Measurements from ENCODE around the gene KIF23. TPM values are rescaled to one million over a fixed set of nuclear protein-coding genes. Genes with fewer than 3 reads are reported as not detected.

The KIF23 gene
- total and polyA plus RNA-seq, 2 of the 4 experiments (the other 2 are of a cell fraction): 37.7 to 56.1 TPM

DNA sequence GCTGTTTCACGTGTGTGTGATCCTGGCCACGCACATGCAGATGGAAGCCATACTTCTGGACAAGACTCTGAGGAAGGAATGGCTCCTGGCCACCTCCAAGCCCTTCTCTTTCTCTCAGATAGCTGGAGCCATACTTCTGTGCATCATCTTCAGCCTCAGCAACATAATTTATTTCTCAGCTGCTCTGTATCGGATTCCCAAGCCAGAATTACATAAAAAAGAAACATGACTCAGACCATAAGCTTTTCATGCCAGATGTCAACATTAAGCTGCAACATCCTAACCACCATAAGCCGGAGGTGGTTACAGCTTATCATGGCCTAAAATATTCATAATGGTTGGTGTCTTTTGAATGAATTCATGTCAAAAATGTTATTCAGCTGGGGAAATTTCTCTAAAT lies 10.6 kb upstream of the KIF23 start:
- Histone ChIP-seq H3K36me3 (ENCODE audit: control insufficient read depth, insufficient read depth, low read length) (no peaks in the 10 kb centered on the region), H3K27me3 (ENCODE audit: control insufficient read depth, insufficient read depth, low read length) (no peaks in the 10 kb centered on the region), H3K9me1 (ENCODE audit: insufficient read depth, low read length) (peaks cover 38% of the 10 kb centered on the region), H4K8ac (ENCODE audit: low read depth in 2 of 2, low read length in 2 of 2) (0 out of 4 replicates have a peak overlapping the region, but pooled peaks of 1 of the 2 experiments have one; percentile 44), H4K20me1 (ENCODE audit: insufficient read depth, low read length) (peaks cover 30% of the 10 kb centered on the region), H3K18ac (ENCODE audit: low read depth, low read length) (peak overlapping the region; percentile 47; the same call in 1 of the 2 replicates), H3K79me1 (ENCODE audit: low read depth in 1 of 2, low read length in 2 of 2) (peaks cover 25 to 81% of the 10 kb centered on the region in 2 experiments; a peak in 3 of 4 replicates), H2BK120ac (ENCODE audit: low read depth, low read length) (no peak overlapping the region), H3K9ac (ENCODE audit: low read depth, low read length) (no peak overlapping the region), H3K4me2 (ENCODE audit: low read depth, low read length) (peak overlapping the region; percentile 41), H2BK20ac (ENCODE audit: low read depth, low read length) (no peak overlapping the region), H2AFZ (replicated peaks; ENCODE audit: low read length, poor library complexity) (no peak overlapping the region), H3K4me3 (ENCODE audit: insufficient read depth, low read depth, low read length) (no peak overlapping the region), H3K56ac (ENCODE audit: extremely low read depth, insufficient read depth, low read length) (no peak overlapping the region), H2AK5ac (ENCODE audit: low read depth, low read length) (peak overlapping the region; percentile 38; the same call in 1 of the 2 replicates), H2AK9ac (replicated peaks; ENCODE audit: low read depth, low read length, poor library complexity) (no peak overlapping the region), H3K9me3 (ENCODE audit: control insufficient read depth, insufficient read depth, low read length) (no peaks in the 10 kb centered on the region), H3K27ac (ENCODE audit: insufficient read depth, low read length) (peak overlapping the region; percentile 27; the same call in 1 of the 2 replicates), H3K23ac (ENCODE audit: low read depth, low read length) (peak overlapping the region; percentile 18; the same call in 1 of the 2 replicates), H3K4me1 (ENCODE audit: control insufficient read depth, insufficient read depth, low read length) (peaks cover 10% of the 10 kb centered on the region), H2BK15ac (ENCODE audit: low read depth, low read length) (no peak overlapping the region; the same call in 2 of the 3 replicates), H3K14ac (replicated peaks; ENCODE audit: low read depth, low read length) (0 out of 2 replicates have a peak overlapping the region, but pooled peaks have one; percentile 24), H4K5ac (ENCODE audit: low read depth, low read length) (no peak overlapping the region), H4K91ac (ENCODE audit: insufficient read depth, low read depth, low read length) (no peak overlapping the region), H2BK5ac (ENCODE audit: low read depth, low read length, poor library complexity, severe bottlenecking) (peak overlapping the region; percentile 36), H3K4ac (ENCODE audit: low read depth, low read length) (peak overlapping the region; percentile 54; the same call in 1 of the 2 replicates)
- ChIA-PET CTCF (interaction anchor here (0.6 to 1.0 kb wide), 4 partner anchors 9 to 160 kb away, joined by 3 to 5 read pairs (median 4); no protein-coding TSS in a partner anchor), POLR2A (ENCODE audit: unreplicated experiment) (no interaction called here)
- 68% methylated on average over 2 of the region's 4 CpGs; no CpG with 5 or more reads in 1 of the 2 experiments for WGBS, 2 experiments (ENCODE audit: extremely low coverage in 2 of 2, insufficient read length in 1 of 2)
- intact Hi-C loops (cut with micrococcal nuclease): no loop called here
- peak; percentile 94 for DNase-seq
- dilution Hi-C loops (cut with HindIII; ENCODE audit: low sequenced_read_pairs, unreplicated experiment): no loop called here
- TF ChIP-seq CEBPB (IDR thresholded peaks at IDR 0.05; ENCODE audit: low read depth, low read length) (peak; percentile 83), FOS (IDR thresholded peaks at IDR 0.05; ENCODE audit: low read depth, low read length) (peak; percentile 83; the same call in 1 of the 2 replicates), BHLHE40 (IDR thresholded peaks at IDR 0.05; ENCODE audit: low read depth, low read length) (0 out of 2 replicates have a peak, but pooled peaks have one; percentile 7), NFE2L2 (IDR thresholded peaks at IDR 0.05; ENCODE audit: low read depth, low read length) (no peak), CTCF (conservative IDR thresholded peaks at IDR 0.05; ENCODE audit: low read depth, low read length) (no peak)
- TF ChIP-seq, protein P1, sequence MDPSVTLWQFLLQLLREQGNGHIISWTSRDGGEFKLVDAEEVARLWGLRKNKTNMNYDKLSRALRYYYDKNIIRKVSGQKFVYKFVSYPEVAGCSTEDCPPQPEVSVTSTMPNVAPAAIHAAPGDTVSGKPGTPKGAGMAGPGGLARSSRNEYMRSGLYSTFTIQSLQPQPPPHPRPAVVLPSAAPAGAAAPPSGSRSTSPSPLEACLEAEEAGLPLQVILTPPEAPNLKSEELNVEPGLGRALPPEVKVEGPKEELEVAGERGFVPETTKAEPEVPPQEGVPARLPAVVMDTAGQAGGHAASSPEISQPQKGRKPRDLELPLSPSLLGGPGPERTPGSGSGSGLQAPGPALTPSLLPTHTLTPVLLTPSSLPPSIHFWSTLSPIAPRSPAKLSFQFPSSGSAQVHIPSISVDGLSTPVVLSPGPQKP (IDR thresholded peaks at IDR 0.05; ENCODE audit: borderline replicate concordance, low read depth, low read length): no peak
- in situ Hi-C loops (cut with MboI; ENCODE audit: low sequenced_read_pairs): no loop called here
- no TSS peak for BruUV-seq (replicated peaks)
- ATAC-seq (ENCODE audit: low read depth): peak; percentile 84

Measured in IMR-90 (cell line).